Thyroid gland (tissue), 4 donors: ENCODE results near the gene TBC1D22B.

Source experiments
- POLR2A ChIP-seq, 2 donors: fragments of 450-650 bp; IDR thresholded peaks; one replicate each; pipeline ENCODE4 v1.6.1; 2017; ENCODE audit warnings: antibody characterized with exemption in 2 of 2, mild to moderate bottlenecking in 2 of 2, moderate library complexity in 1 of 2
- TF ChIP-seq, protein P1 (sequence below), 6 experiments: fragments of 200-600 bp in 3 of 6; fragments of 450-650 bp in 3 of 6; sonication (generic) in 3 of 6; IDR thresholded peaks; one replicate each; pipeline ENCODE4 v1.5.1; 2016 to 2019; ENCODE audit warnings: antibody characterized with exemption in 6 of 6, mild to moderate bottlenecking in 2 of 6, inconsistent platforms in 1 of 6, moderate library complexity in 1 of 6

- no peak for TF ChIP-seq POLR2A (IDR thresholded peaks at IDR 0.05)
- TF ChIP-seq, protein P1, sequence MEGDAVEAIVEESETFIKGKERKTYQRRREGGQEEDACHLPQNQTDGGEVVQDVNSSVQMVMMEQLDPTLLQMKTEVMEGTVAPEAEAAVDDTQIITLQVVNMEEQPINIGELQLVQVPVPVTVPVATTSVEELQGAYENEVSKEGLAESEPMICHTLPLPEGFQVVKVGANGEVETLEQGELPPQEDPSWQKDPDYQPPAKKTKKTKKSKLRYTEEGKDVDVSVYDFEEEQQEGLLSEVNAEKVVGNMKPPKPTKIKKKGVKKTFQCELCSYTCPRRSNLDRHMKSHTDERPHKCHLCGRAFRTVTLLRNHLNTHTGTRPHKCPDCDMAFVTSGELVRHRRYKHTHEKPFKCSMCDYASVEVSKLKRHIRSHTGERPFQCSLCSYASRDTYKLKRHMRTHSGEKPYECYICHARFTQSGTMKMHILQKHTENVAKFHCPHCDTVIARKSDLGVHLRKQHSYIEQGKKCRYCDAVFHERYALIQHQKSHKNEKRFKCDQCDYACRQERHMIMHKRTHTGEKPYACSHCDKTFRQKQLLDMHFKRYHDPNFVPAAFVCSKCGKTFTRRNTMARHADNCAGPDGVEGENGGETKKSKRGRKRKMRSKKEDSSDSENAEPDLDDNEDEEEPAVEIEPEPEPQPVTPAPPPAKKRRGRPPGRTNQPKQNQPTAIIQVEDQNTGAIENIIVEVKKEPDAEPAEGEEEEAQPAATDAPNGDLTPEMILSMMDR (IDR thresholded peaks at IDR 0.05), result no peak
Measured at GRCh38 chr6:37299990-37300389, 42.4 kb downstream of the TBC1D22B start.
